Frontal cortex (tissue), 4 donors: ENCODE measurements around the gene APCDD1. TPM values are rescaled to one million over a fixed set of nuclear protein-coding genes. Genes with fewer than 3 reads are reported as not detected.
"Not testable (repeated sequence)": the region's sequence is repeated elsewhere in the genome, so short reads cannot be mapped to it uniquely, and the experiment has no call there.

Source experiments
- DNase-seq, 2 donors: peaks; one replicate each; pipeline ENCODE4 v3.0.0; 2012; ENCODE audit warnings: low spot score in 2 of 2
- FAIRE-seq: peaks from 2 replicates; lab custom pipeline; 2012; peaks lifted over from hg19 to GRCh38; lab: Jason Lieb, UNC
- total RNA-seq: library from RNA; depleted of rRNA; stranded (reverse); fragments of >200 nt; gene quantifications from one replicate; pipeline ENCODE4 v1.2.3, GENCODE V29; 2014
- donor health status: control.
- donor health status: control.
- donor health status: control.

The APCDD1 gene
- total RNA-seq, 1 donor from 2014 or later: 10.6 TPM

- FAIRE-seq (no peak), DNase-seq (no peak)
Observed at GRCh38 chr18:10482985-10483949, 28.8 kb downstream of the APCDD1 start.

GRCh38 chr18:10485475-10485874 lies 31.0 kb downstream of the APCDD1 start:
- no peak for FAIRE-seq
- no peak for DNase-seq

DNA sequence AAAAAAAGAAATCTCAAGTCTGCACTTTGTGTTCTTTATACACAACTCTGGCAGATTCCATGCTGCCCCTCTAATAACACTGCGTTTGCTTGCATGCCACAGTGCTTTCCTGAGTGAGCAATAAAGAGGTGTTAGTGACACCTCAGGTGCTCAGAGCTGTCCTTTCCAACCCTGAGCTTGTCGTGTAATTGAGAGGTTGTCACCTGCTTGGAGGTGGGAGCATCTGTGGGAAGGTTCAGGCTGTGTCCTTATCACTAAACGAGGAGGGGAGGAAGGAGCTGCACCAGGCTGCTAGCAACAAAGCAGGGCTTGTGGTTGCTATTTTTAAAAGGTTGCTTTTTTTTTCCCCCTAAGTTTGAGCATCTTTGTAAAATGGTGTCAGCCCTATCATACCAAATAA lies 31.9 kb downstream of the APCDD1 start:
- FAIRE-seq (no peak), DNase-seq (no peak)

GRCh38 chr18:10487154-10487553 lies 32.7 kb downstream of the APCDD1 start:
- no peak for DNase-seq
- no peak for FAIRE-seq

GRCh38 chr18:10488017-10488416 lies 33.6 kb downstream of the APCDD1 start:
- DNase-seq: no peak
- FAIRE-seq: no peak

GRCh38 chr18:10490401-10491165 lies 36.1 kb downstream of the APCDD1 start:
- FAIRE-seq: no peak

DNA sequence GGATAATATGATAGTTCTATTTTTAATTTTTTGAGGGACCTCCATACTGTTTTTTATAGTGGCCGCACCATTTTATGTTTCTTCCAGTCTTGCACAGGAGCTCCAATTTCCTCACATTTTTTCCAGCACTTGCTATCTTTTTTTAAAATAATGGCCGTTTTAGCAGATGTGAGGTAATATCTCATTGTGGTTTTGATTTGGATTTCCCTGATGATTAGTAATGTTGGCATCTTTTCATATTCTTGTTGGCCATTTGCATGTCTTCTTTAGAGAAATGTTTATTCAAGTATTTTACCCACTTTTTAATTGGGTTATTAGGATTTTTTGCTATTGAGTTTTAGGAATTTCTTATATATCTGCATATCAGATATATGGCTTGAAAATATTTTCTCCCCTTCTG lies 41.5 kb downstream of the APCDD1 start:
- DNase-seq (no peak), FAIRE-seq (peak; percentile 8)

More at GRCh38 chr18:10490401-10491165, 36.1 kb downstream of the APCDD1 start:
- DNase-seq: peak in 1 of 2 donors; percentile 32

- FAIRE-seq: no peak
- no peak for DNase-seq
Observed at GRCh38 chr18:10497206-10497749, 42.8 kb downstream of the APCDD1 start.

GRCh38 chr18:10499230-10499629 lies 44.8 kb downstream of the APCDD1 start:
- no peak for DNase-seq
- FAIRE-seq: no peak

GRCh38 chr18:10500038-10500437 lies 45.6 kb downstream of the APCDD1 start:
- FAIRE-seq: no peak
- DNase-seq: no peak

- FAIRE-seq: no peak
Observed at GRCh38 chr18:10504723-10505122, 50.3 kb downstream of the APCDD1 start.

GRCh38 chr18:10505892-10506291 lies 51.5 kb downstream of the APCDD1 start:
- DNase-seq, FAIRE-seq: not testable (repeated sequence)

More at GRCh38 chr18:10504723-10505122, 50.3 kb downstream of the APCDD1 start:
- no peak for DNase-seq

- DNase-seq: no peak
Observed at GRCh38 chr18:10508591-10508990, 54.2 kb downstream of the APCDD1 start.

DNA sequence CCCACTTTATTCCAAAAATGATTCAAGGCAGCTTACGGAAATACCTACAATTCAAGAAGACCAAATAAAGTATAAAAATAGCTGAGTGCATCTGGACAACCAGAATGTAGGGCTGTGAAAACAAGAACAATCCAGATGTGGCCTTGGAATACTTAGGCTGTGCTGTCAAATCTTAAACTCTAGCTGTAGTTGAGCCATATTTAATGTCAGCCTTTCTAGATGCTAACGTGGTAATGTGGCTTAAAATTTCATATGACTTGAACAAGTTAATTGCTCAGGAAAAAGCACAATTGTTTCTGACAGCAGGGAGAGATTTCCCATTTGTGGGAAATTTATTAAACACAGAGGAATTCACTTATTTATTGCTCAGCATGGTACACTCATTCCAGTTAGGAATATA lies 56.8 kb downstream of the APCDD1 start:
- DNase-seq (no peak), FAIRE-seq (no peak)

More at GRCh38 chr18:10508591-10508990, 54.2 kb downstream of the APCDD1 start:
- no peak for FAIRE-seq

- DNase-seq: no peak
- FAIRE-seq: no peak
Observed at GRCh38 chr18:10514082-10514481, 59.6 kb downstream of the APCDD1 start.

GRCh38 chr18:10514601-10515000 lies 60.2 kb downstream of the APCDD1 start:
- FAIRE-seq (no peak), DNase-seq (no peak)

DNA sequence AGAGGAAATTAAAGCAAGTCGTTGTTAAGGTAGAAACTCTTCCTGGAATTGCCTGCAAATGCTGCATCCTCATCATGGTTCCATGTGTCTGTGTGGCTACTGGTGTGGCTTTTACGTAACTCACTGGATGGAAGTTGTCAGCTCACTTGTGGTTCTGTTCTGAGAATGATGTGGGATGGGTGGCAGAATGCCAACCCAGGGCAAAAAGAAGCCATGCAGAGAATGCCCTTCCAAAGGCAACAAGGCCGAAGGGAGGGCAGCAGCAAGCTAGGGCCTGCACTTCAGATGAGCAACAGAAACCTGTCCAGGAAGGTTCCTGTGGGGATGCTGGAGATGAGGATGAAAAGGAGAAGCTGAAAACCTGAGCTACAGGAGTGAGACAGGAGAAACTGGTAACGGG lies 61.0 kb downstream of the APCDD1 start:
- no peak for FAIRE-seq
- DNase-seq: no peak

GRCh38 chr18:10516078-10516477 lies 61.6 kb downstream of the APCDD1 start:
- no peak for FAIRE-seq
- DNase-seq: no peak

GRCh38 chr18:10518595-10519255 lies 64.3 kb downstream of the APCDD1 start:
- FAIRE-seq (peak; percentile 51), DNase-seq (peak; percentile 63 to 68)

GRCh38 chr18:10519366-10519765 lies 64.9 kb downstream of the APCDD1 start:
- DNase-seq: no peak
- FAIRE-seq: no peak
